Camera-type eye (tissue), 1 donor: Measurements from ENCODE around the gene CPEB1. TPM values are rescaled to one million over a fixed set of nuclear protein-coding genes. Genes with fewer than 3 reads are reported as not detected.

Source experiments
- total RNA-seq: library from RNA; depleted of rRNA; stranded (reverse); fragments of >200 nt; gene quantifications from one replicate; pipeline ENCODE4 v1.2.3, GENCODE V29; 2014

CPEB1 gene
- total RNA-seq = 9.8 TPM

DNA sequence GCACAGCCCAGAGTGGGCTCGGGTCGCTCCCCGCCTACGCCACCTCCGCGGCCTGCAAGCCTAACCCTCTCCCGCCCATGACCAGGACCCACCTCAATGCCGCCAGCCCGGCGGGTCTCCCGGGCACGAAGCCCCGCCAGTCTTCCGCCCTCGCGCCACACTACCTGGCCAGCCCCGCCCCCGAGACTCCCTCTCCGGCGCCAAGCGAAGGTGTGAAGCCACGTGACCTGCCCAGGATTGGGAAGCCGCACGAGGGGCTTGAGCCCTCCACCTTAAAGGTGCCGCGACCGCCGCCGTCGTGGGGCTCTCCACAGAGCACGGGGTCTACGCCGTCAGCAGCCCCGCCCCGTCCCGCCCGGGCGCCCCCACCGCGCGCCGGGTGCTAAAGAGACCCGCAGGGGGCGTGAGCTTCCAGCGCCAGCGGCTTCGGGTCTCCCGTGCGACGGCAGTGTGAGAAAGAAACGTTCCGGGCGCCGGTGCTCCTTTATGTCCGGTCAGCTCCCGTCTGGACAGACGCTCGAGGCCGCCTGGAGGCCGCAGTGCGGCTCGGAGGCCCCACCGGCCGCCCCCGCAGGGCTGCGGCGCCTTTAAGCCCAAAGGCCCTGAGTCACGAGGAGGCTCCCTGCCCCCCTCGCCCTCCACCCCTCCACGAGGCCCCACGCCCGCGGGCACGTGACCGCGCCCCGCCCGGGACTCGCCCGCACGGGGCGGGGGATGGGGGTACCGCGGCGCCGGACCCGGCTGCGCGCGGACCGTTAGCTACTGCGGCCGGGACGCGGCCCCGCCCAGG lies at the start of gene CPEB1:
CPEB1 (minus strand) TSS at position 319 of the 790 bp plus-strand sequence. CDS start 18,904 bp downstream, outside the sequence.

DNA sequence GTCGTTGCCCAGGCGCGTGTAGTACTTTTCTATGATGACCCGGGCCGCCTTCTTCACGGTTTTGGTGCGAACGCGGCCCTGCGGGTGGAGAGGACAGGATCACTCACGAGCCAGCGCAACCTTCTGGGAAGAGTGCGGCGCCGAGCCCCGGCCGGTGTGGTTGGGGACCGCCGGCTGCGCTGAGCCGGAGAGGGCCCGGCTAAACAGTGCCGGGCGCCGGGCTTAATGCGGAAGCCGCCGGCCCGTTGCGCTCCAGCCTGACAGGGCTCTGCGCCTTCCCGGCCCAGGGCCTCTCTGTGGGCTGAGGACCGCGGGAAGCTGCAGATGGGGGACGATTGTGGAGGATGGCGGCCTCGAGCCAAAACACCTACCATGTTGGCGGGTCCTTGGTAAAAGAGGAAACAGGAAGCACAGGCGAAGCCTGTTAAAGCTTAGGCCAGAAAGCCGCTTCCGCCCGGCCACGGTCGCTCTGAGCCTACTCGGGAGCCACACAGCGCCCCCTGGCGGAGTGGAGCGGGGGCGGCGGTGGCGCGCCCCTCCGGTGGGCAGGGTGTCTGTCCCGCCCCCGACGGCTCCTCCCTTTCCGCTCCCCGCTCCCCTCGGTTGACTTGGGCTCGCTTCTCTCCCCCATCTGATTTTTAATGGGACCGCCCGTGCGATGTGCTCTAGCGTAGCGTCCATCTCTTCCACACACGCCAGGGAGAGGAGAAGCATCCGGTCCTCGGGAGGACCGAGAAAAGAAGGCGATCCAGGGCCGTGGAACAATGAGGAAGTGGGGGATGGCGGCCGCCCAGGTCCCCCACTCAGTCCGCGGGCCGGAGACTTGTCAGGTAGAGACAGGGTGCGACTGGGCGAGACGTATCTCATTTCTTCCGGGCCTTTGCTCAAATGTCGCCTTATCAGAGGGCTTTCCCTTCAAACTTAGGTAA lies 106.8 kb downstream of the CPEB1 start, which contains the start of gene RPS17:
RPS17 (minus strand) TSS at position 403 of the 929 bp plus-strand sequence; CDS start at position 374, 29 bp downstream.

Other genes with a start within 250 kb of the CPEB1 start
- gene GOLGA6L9, start 217.5 kb downstream of the CPEB1 start, total RNA-seq = 14.8 TPM
- gene RPS17, start 106.9 kb downstream of the CPEB1 start, total RNA-seq = 824 TPM
- gene AP3B2, start 62.5 kb upstream of the CPEB1 start, total RNA-seq = 30.6 TPM
- gene FSD2, start 158.7 kb upstream of the CPEB1 start, total RNA-seq = 2.9 TPM
- gene WHAMM, start 162.3 kb upstream of the CPEB1 start, total RNA-seq = 7.2 TPM